Activated CD4-positive, alpha-beta T cell treated with anti-CD3 and anti-CD28 coated beads, Interleukin-2, Interleukin-6, amounts not matched to agents 100 ng/mL and 50 ng/mL, durations not matched to agents 16 hours and 8 hours (primary cell): Measurements from ENCODE around the gene TBX1.
"Not testable (repeated sequence)": the region's sequence is repeated elsewhere in the genome, so short reads cannot be mapped to it uniquely, and the experiment has no call there.

Experiments
- DNase-seq: peaks from one replicate; pipeline ENCODE4 v3.0.0-alpha.2; 2020

Gene TBX1

DNA sequence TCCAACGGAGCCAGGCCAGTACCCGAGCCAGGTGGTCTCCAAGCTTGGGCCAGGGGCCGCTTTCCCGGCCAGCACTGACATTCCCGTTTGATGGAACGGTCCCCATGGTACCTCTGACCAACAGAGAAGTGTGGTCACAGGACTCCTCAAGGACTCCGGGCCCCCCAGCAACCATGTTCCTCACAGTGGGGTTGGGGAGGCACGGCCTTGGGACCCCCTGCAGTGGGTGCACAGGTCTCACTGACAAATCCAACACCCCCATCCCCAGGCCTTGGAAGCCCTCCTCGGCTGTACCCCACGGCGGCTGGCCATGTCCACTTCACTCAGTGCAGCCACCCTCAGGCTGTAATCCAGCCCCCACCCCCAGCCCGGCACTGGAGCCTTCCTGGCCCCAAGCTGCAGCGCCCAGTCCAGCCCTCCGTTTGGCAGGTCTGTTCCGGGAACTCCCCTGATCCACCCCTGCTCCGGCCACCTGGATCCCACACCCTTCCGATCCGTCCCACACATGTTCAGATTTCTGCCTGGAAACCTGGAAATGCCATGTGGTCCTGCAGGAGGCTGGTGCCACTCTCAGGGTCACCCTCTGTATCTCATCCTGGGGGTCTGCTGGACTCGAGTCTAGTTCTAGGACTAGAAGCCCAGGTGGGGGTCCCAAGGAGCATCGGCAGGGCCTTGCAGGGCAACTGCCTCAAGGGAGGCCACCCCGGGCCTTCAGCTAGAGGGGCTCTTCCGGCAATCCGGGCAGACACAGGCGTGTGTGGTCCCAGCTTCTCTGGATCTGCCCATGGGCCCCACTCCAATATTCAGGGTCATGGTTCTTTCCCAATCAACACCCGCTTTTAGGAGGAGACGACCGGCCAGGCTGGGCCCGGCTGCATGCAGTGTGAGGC lies 26.6 kb downstream of the TBX1 start:
- no peak for DNase-seq

DNA sequence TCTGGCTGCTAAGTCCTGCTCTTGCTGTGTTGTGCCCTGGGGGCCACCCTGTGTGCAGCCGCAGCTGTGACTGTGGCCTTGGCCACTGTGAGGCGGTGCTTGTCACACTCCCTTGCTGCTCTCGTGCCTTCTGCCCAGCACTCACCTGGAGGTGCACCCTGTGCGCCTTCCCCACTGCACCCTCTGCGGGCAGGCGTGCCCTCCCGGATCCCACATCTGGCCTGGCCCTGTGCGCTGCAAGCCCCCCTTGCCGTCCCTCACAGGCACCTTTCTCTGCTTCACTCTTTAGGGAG lies 27.2 kb downstream of the TBX1 start:
- no peak for DNase-seq

DNA sequence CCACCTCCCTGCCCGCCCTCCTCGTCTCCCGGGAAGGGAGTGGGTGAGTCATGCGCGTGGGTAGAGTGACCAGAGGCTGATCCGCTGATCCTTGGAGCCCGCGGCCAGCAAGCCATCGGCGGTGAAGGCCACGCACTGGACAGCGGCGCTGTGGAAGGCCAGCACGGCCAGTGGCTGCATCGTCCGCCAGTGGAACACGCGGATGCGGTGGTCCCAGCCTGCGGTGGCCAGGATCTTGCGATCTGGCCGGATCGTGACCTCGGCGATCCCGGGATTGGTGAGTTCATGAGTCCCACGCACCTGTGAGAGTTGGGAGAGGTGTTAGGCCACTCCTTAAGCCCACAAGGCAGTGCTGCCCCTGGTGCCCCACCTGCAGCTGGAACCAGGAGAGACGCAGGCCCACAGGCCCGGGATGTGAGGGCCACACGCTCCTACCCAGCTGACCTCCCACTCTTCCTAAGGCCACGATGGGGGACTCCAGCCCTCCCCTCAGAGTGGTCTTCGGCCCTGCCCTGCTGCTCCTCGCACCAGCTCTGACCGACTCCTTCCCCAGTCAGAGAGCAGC lies 28.2 kb downstream of the TBX1 start:
- DNase-seq = no peak

DNA sequence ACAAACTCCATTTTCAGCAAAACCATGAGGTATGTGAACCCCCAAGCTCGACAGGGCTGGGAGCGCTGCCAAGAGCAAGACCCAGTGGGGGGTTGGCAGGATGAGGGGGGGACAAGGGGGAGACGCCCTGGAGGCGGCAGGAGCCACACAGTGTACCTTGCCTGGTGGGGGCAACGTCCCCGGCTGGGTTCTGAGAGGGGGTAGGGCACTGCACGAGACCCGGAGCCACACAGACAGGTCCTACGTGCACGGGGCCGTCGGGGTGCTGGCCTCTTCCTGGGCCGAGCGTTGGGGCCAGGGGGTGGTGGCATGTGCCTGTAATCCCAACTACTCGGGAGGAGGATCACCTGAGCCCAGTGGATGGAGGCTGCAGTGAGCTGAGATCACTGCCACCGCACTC lies 28.8 kb downstream of the TBX1 start:
- DNase-seq = no peak

DNA sequence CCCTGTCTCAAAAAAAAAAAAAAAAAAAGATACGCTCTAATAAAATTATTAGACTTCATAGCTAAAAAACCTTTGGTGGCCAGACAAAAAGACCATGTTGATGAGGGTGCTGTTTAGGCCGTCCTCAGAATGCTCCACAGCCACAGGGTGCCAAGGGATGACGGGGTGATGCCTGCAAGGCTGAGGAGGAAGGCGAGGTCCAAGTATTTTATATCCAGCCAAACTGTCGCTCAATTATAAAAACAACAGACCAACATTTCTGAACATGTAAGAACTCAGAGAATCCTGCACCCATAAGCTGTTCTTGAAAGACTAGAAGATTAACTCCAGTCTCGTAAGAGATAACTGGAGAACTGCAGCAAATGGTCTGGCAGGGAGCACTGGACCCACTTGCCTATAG lies 29.2 kb downstream of the TBX1 start:
- no peak for DNase-seq

DNA sequence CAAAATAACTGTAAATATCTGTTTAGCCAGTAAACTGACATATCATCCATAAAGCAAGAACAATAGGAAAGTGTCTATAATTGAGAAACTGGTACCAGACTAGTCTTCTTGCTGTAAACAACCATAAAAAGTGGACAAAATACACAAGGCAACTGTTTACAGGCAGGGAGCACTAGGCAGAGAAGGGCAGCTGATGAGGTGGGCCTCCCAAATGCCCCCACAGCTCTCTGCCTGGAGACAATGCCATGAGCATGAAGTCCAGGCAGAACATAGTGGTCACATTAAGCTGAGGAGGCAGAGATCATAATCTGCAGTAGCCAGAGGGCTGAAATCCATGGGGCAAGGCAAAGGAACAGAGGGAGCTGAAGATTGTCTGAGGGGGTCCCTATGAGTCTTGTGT lies 30.7 kb downstream of the TBX1 start:
- no peak for DNase-seq

DNA sequence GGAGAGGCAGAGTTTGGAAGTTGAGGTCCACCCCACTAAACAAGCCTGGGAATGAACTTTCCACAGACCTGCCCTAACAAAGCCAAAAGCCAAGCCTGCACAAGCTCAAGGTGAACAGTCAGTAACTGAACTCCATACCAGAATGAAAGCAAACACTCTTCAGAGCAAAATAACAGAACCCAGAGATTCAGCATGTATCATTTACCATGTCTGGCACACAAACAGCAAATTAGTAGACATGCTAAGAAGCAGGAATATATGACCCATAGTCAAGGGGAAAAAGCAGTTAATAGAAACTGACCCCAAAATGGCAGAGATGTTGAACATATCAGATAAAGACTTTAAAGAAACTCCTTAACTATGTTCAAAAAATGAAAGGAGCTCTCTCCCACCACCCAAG lies 31.3 kb downstream of the TBX1 start:
- DNase-seq = no peak

DNA sequence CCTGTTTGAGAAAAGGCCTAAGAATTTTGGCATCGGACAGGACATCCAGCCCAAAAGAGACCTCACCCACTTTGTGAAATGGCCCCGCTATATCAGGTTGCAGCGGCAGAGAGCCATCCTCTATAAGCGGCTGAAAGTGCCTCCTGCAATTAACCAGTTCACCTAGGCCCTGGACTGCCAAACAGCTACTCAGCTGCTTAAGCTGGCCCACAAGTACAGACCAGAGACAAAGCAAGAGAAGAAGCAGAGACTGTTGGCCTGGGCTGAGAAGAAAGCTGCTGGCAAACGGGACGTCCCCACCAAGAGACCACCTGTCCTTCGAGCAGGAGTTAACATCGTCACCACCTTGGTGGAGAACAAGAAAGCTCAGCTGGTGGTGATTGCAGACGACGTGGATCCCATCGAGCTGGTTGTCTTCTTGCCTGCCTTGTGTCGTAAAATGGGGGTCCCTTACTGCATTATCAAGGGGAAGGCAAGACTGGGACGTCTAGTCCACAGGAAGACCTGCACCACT lies 31.9 kb downstream of the TBX1 start:
- not testable (repeated sequence) for DNase-seq

DNA sequence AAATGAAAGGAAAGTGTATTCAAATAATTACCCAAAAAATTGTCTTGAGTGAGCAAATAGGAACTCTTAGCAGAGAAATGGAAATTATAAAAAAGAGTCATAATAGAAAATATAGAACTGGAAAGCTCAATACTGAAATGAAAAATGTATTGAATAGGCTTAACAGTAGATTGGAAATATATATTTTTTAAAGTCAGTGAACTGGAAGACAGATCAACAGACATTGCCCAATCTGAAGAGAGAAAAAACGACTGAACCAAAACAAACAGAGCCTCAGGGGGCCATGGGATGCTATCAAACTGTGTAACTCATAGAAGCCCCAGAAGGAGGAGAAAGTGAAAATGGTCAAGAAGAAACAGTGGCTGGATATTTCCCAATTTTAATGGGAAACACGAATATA lies 32.6 kb downstream of the TBX1 start:
- DNase-seq = no peak

DNA sequence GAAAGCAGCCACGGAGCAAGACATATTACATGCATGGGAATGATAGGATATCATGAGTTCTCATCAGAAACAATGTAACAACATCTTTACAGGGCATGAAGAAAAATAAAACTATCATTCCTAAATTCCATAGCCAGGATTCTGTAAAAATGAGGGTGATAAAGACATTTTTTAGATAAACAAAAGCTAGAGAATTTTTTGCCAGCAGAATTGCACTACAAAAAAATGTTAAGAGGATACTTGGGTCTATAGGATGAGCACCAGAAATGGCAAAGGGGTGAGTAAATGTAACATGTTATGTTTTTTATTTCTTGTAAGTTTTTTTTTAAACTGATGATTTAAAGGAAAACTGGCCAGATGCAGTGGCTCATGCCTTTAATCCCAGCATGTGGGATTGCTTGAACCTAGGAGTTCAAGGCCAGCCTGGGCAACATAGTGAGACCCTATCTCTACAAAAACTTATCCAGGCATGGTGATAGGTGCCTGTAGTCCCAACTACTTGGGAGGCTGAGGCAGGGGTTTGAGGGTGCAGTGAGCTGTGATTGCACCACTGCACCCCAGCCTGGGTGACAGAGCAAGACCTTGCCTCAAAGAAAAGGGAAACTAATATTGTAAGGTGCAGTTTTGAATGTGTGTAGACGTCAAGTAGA lies 33.2 kb downstream of the TBX1 start:
- no peak for DNase-seq

DNA sequence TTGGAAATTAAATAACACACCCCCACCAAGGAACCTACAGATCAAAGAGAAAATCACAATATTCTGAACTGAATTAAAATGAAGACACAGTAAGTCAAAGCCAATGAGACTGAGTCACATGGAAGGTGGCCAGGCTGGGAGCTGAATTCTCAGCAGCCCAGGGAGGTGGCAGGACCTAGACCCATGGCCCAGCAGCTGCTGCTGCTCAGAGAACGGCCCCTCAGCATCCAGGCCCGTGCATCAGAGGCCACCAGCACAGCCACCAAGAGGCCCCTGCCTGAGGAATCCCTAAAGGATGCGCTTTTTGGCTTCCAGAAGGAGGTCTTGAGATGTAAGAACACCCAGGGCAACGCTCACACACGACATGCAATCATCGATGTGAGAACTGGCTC lies 35.0 kb downstream of the TBX1 start:
- no peak for DNase-seq

DNA sequence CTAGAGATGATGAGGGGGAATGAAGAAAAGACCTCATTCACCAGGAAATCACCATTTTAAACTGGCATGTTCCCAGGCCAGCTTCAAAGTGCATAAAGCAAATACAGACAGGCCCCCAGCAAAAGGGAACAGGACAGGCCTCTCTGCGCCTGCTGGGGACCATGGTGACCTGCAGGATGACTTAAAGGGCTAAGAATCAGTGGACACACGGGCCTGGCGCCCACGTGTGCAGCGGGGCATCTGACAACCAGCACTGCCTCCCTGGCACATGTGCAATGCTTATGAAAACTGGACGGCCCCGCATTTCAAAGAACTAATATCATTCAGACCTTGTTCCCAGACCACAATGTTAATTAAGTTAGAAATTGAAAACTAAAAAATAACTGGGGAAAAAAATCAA lies 35.6 kb downstream of the TBX1 start:
- DNase-seq = no peak

DNA sequence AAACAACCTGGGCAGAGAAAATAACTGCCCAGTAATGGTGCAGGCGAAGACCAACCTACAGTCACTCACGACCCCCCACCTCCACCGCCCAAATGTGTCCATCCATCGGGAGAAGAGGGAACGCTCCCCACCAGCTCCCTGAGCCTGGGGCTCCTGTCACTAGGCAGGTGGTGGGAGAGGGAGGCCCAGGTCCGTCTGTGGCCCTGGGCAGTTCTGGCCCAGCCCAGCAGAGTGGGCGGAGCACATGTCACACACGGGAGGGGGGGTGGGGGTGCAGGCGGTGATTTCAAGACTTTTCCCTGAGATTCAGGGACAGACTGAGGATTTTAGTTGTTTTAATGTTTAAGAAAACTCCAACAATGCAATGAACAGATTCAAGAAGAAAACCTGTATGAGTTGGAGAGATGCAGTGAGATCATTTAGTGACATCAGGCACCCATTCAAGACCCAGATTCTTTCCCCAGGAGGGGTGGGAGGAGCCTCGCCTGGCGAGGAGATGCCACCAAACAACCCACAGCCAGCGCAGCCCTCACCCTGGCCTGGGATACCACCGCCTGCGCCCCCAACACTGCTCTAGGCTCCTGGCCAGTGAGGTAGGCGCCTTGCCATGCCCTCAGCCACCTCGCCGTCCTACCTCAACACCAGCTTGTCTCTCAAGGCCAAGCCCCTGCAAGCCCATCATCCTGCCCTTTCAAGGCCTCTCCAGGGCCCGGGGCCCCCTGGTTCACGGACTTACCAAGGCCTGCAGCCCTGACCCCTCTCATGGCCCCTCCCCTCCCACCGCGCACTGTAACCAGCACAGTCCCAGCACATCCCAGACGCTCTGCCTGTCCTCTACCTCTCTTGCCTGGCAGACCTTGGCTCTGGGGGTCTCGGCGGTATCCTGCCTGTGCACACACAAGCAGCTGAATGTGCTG lies 36.8 kb downstream of the TBX1 start:
- no peak for DNase-seq

DNA sequence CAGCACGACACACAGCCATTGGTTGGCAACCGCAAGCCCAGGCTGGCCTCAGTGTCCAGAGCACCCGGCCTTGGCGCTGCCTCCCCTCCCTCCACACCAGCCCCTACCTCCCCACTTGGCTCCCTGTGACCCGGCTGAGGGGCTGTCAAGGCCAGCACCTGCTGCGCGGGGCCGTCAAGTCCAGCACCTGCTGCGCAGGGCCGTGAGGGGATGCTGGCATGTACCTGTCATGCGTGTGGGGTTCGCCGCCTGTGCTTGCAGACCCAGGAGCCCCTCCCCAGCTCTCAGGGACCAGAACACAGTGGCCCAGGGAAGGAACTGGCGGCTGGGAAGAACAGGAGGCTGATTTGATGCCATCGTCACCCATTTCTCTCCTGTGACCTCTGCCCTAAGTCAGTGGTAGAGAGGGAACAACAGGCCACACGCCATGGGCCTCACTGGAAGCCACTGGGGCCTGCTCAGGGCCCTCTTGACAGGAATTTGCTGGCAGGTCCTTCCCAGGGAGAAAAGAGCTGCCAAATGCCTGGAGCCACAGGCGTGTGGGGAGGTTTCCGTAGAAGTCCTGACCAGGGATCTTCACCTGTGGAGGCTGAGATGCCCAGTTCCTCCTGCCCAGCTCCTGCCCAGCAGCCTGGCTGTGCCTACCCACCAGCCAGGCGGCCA lies 37.6 kb downstream of the TBX1 start:
- no peak for DNase-seq

DNA sequence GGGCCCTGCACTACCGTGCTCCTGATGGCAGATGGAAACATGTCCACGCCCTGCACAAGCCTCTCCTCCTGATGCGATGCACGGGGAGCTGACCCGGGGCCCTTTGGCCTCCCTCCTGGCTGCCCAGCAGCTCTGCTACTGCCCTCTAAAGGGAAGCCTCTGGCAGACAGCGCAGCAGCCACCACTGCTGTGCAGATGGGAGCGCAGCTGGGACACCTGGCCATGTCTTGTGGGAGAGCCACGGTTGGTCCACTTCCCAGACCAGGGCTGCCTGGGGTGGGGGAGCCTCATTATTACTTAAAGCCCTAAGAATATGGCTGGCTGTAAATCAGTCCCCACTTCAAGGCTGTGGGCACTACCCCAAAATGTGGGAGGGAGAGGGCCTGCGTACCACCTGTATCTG lies 38.3 kb downstream of the TBX1 start:
- DNase-seq = no peak

DNA sequence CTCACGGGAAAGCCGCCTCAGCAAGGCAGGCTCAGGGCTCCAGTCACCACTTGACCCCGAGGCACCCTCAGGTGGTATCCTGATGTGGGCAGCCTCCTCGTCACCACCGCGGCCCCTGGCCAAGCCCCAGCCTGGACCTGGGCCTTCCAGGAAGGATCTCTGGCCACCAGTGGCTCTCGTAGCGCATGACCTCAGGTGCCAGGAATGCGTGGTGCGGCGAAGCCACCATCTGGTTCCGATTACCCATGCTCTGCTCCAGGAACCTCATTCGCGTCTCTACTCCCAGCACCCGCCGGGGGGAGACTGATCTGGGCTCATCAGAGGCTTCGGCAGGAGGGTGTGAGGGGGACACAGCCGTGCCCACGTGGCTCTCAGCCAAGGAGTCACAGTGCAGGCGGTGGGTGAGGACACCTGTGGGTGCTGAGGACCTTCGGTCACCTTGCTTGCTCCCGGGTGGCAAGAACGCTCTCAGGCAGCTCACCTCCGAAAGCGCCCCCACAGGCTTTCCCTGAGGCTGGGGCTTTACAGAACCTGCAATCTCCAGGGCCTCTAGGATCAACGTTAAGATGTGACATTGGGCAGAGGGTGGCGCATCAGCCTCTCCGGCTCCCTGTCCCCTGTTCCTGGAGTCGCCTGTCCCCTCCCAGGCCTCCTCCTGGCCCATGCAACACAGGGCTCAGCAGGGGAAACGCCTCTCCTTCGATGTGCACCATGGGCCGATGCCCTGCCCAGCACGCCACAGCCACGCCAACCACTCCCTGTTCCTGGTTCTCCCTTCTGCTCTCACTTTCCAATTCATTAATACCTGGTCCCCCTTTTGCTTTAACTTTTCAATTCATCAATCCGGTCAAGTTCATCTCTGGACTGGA lies 39.0 kb downstream of the TBX1 start:
- no peak for DNase-seq

DNA sequence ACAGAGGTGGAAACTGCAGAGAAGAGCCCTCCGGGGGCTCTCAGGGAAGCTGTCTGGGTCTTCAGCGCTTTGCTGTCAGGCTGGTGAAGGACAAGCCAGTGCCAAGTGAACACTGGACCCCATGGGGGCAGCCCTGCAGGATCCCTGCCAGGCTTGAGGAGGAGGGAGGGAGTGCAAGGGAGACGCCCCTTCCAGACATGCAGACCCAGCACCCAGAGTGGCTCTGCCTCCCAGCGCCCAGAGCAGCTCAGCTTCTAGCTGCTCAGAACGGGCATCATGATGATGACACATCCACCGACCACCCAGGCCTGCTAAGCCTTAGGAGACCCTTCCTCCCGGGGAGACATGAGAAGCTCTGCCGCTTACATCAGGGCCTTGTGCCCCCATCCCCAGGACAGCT lies 39.7 kb downstream of the TBX1 start:
- DNase-seq = no peak

DNA sequence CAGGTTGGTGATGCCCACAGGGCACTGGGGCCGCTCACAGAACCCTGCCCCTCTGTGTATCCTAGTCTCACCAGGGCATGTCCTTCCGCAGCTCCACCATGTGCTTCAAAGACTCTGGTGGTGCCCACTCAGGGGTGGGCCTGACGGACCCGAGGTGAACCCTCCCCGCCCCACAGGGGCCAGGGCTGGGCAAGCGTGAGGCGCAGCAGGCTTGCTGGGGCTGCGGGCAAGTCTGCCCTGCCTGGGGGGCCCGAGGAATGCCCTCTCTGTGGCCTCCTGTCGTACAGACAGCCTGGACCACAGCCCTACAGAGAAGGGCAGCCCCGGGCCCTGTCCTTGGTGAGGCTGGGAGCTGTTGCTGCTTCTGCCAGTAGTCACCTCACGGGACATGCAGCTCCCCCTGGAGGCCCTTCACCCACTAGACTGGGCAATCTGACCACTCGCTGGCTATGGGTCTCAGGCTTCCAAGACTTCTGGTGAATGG lies 40.2 kb downstream of the TBX1 start:
- DNase-seq = no peak

DNA sequence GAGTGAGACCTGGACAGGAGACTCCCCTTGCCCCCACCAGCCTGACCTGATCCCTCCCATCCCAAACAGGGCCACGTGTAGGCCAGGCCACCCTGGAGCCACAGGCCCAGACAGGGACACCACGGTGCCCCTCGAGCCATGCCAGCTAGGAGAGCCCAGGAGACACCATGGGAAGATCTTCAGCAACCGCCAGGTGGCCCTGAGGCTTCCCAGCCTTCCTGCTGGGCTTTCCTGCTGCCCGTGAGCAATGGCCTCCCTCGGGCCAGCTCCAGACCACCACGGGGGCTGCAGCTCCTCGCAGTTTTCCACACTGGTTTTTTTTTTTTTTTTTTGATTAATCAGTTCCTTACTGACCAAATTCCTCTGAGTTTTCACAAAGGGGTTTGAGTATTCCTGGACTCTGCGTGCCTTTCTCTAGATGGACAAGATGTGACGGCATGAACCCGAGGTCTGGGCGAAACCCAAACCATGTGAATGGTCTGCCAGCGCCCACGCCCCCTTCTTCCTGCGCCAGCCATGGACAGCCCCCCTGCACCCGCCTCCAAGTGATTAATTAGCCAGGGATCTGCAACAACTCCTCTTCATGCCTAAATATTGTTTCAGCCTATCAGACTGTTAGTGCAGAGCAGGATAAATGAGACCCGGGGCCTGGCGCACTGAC lies 40.9 kb downstream of the TBX1 start:
- no peak for DNase-seq

DNA sequence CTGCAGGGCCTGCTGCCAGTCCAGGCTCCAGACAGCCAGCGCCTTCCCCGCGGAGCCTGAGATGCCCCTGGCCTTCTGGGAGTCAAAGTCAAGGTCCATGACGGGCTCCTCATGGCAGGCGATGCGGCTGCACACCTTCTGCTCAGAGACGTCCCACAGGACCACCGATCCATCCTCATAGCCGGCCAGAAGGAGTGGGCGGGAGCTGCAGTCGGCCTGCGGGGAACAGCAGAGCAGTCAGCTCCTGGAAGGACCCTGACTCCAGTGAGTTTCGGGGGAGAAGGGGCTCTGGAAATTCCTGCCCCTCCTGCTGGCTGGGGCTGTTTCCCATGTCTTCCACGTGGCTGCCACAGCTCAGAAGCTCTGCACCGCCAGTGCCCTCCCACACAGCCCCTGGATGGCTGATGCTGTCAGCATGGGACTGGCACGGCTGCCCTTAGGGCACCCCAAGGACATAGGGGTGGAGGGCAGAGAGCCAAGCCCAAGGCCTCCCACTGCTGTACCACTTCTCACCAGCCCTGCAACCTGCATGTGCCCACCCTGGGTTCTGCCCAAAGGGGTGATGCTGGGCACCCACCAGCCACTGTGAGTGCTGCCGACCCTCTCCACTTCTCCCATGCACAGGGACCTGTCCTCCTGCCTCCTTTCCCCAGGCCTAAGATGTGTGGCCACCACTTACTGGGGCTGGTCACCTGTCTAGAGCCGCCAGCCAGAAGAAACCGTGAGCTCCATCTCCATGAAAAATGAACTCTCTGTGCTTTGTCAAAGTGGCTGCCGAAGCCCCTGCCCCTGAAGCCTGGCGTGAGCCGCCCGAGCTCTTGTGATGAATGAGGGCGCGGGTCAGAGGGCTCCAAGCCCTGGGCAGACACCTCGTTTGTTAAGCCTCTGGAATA lies 41.7 kb downstream of the TBX1 start:
- DNase-seq = no peak
